CD4-positive, alpha-beta T cell (primary cell): ENCODE measurements around the gene PITRM1. TPM values are rescaled to one million over a fixed set of nuclear protein-coding genes. Genes with fewer than 3 reads are reported as not detected.
"Not testable (repeated sequence)": the region's sequence is repeated elsewhere in the genome, so short reads cannot be mapped to it uniquely, and the experiment has no call there.

Experiments
- ATAC-seq: fragments of 200-7000 bp; cut with Tn5 transposase; one replicate; pipeline ENCODE4 v1.10.0; 2022; ENCODE audit warnings: mild to moderate bottlenecking; ENCODE audit not compliant: poor library complexity
- CTCF ChIA-PET: fragments of 350-600 bp; sonication (Branson Sonifier 250); formaldehyde crosslinking; loops from one replicate; lab custom pipeline; 2021; ENCODE audit warnings: antibody characterized with exemption, inconsistent platforms; lab: Charles Lee
- POLR2A ChIA-PET: fragments of 350-600 bp; sonication (Branson Sonifier 250); formaldehyde crosslinking; loops from one replicate; lab custom pipeline; 2021; ENCODE audit warnings: antibody characterized with exemption, inconsistent platforms; lab: Charles Lee
- DNase-seq, 14 experiments: peaks; one replicate each; pipeline ENCODE4 v3.0.0-alpha.2; 2013 to 2020; ENCODE audit warnings: mixed read lengths in 2 of 14
- H3K27ac ChIP-seq, 2 donors: one replicate each; pipeline versions ENCODE4 v1.5.1 to v1.7.0; 2013; ENCODE audit warnings: low read length in 2 of 2, low read depth in 1 of 2, mild to moderate bottlenecking in 1 of 2
- H3K27me3 ChIP-seq, 2 experiments: 1 replicate in 1 of 2; 2 replicates in 1 of 2; pipeline versions ENCODE4 v1.6.1 to v1.7.0; 2013; ENCODE audit warnings: low read length in 2 of 2, control low read depth in 1 of 2, mild to moderate bottlenecking in 1 of 2, moderate library complexity in 1 of 2; ENCODE audit not compliant: insufficient read depth in 2 of 2, control insufficient read depth in 1 of 2
- H3K36me3 ChIP-seq: one replicate; pipeline ENCODE4 v1.6.1; 2013; ENCODE audit warnings: low read length, control low read depth; ENCODE audit not compliant: insufficient read depth
- H3K4me1 ChIP-seq: one replicate; pipeline ENCODE4 v1.6.1; 2013; ENCODE audit warnings: low read length, control low read depth; ENCODE audit not compliant: insufficient read depth
- H3K4me3 ChIP-seq: one replicate; pipeline ENCODE4 v1.5.1; 2013; ENCODE audit warnings: mild to moderate bottlenecking, low read length, moderate library complexity
- H3K9me3 ChIP-seq, 2 experiments: 1 replicate in 1 of 2; 2 replicates in 1 of 2; pipeline versions ENCODE4 v1.6.1 to v1.7.0; 2013; ENCODE audit warnings: low read length in 2 of 2, mild to moderate bottlenecking in 2 of 2, control low read depth in 1 of 2, moderate library complexity in 1 of 2; ENCODE audit not compliant: control insufficient read depth in 1 of 2, insufficient read depth in 1 of 2
- H3K27ac Mint-ChIP-seq: one replicate; pipeline ENCODE4 v1.8.0; 2020; ENCODE audit warnings: mixed read lengths
- H3K27me3 Mint-ChIP-seq: one replicate; pipeline ENCODE4 v1.8.0; 2021; ENCODE audit warnings: mixed read lengths
- H3K36me3 Mint-ChIP-seq: one replicate; pipeline ENCODE4 v1.8.0; 2021; ENCODE audit warnings: low read depth, mixed read lengths
- H3K4me1 Mint-ChIP-seq: one replicate; pipeline ENCODE4 v1.8.0; 2021; ENCODE audit warnings: low read depth, mixed read lengths
- H3K4me3 Mint-ChIP-seq: one replicate; pipeline ENCODE4 v1.8.0; 2020; ENCODE audit warnings: mild to moderate bottlenecking, mixed read lengths
- H3K9me3 Mint-ChIP-seq: one replicate; pipeline ENCODE4 v1.8.0; 2020; ENCODE audit warnings: mixed read lengths
- CTCF ChIP-seq: fragments of 200-600 bp; IDR thresholded peaks from one replicate; pipeline ENCODE4 v1.8.0; 2022; ENCODE audit warnings: antibody characterized with exemption, mild to moderate bottlenecking
- intact Hi-C, 2 experiments: fragments of 100-400 bp; cut with DNase I in 1 of 2; cut with micrococcal nuclease in 1 of 2; formaldehyde crosslinking; loops; one replicate each; pipeline versions ENCODE4 v1.15.1 to v1.9.0; 2023 to 2025; cut with DNase I, micrococcal nuclease
- polyA plus RNA-seq, 2 donors: library from polyadenylated mRNA; unstranded; fragments of 120-200 nt; gene quantifications; one replicate each; pipeline ENCODE4 v1.2.1, GENCODE V29; 2013
- total RNA-seq, 174 experiments: library from RNA in 2 of 174; stranded (reverse) in 2 of 174; gene quantifications; one replicate each; pipeline ENCODE4 v1.2.3 and lab custom pipeline; 2021 to 2026

The PITRM1 gene
- total RNA-seq: 10 to 100 TPM; 76.7 to 77.8 TPM
- 52.7 TPM for polyA plus RNA-seq (2013, experiment 1 of 2)
- 70.2 TPM for polyA plus RNA-seq (2013, experiment 2 of 2)
- total RNA-seq (lab: John Stamatoyannopoulos, UW): 103 to 614 (median 166) reads per million in 172 experiments

GRCh38 chr10:3172446-3173170, at the start of gene PITRM1:
PITRM1 (minus strand) TSS chr10:3172782; CDS start chr10:3172772, 10 bp downstream.
- Histone ChIP-seq H3K9me3 (peaks cover 0 to 6% of the 10 kb centered on the region in 2 experiments), H3K36me3 (peaks cover 26% of the 10 kb centered on the region), H3K27ac (peak within 1 kb of the TSS in 1 of 2 donors; percentile 75), H3K27me3 (no peaks in the 10 kb centered on the region), H3K4me3 (peak within 1 kb of the TSS; percentile 71), H3K4me1 (peaks cover 19% of the 10 kb centered on the region)
- CTCF ChIA-PET: interaction anchor here (1.5 kb wide), 1 partner anchor 1642 kb away, joined by 3 read pairs; no protein-coding TSS in a partner anchor
- peak; percentile 91 for ATAC-seq
- peaks cover 18% of the 10 kb centered on the region for H3K4me1 Mint-ChIP-seq
- intact Hi-C loops: loop anchor here in 1 of 2 experiments (2.0 kb wide), 1 partner anchor 106 kb away; the partner anchor contains the start of gene PFKP
- H3K4me3 Mint-ChIP-seq: peak within 1 kb of the TSS; percentile 92
- H3K27me3 Mint-ChIP-seq: no peaks in the 10 kb centered on the region
- peaks cover 35% of the 10 kb centered on the region for H3K36me3 Mint-ChIP-seq
- POLR2A ChIA-PET: interaction anchor here (0.8 to 1.8 kb wide), 8 partner anchors 8 to 1186 kb away, joined by 3 to 11 read pairs (median 6); partner anchors contain the start of genes KLF6 and PFKP
- TF ChIP-seq CTCF: no peak
- peak within 1 kb of the TSS; percentile 66 for H3K27ac Mint-ChIP-seq
- peak; percentile 98 to 100 (median 99) for DNase-seq
- no peaks in the 10 kb centered on the region for H3K9me3 Mint-ChIP-seq

- POLR2A ChIA-PET: no interaction called here
- CTCF ChIA-PET: no interaction called here
Observed at GRCh38 chr10:3222068-3222467, 49.5 kb upstream of the PITRM1 start.

GRCh38 chr10:3221601-3222000, 49.0 kb upstream of the PITRM1 start:
- H3K27me3 Mint-ChIP-seq, ATAC-seq, H3K4me3 Mint-ChIP-seq, POLR2A ChIA-PET, H3K4me1 Mint-ChIP-seq, H3K4me3 ChIP-seq, intact Hi-C loops, DNase-seq, H3K36me3 Mint-ChIP-seq, H3K9me3 Mint-ChIP-seq, CTCF ChIA-PET, H3K36me3 ChIP-seq, H3K9me3 ChIP-seq, H3K27me3 ChIP-seq, H3K27ac Mint-ChIP-seq, H3K4me1 ChIP-seq, H3K27ac ChIP-seq: not testable (repeated sequence)

More at GRCh38 chr10:3222068-3222467, 49.5 kb upstream of the PITRM1 start:
- Mint-ChIP-seq H3K9me3 (no peaks in the 10 kb centered on the region), H3K4me1 (no peaks in the 10 kb centered on the region), H3K36me3 (no peaks in the 10 kb centered on the region), H3K27ac (no peak overlapping the region), H3K27me3 (no peaks in the 10 kb centered on the region), H3K4me3 (no peak overlapping the region)
- no peaks in the 10 kb centered on the region for H3K9me3 ChIP-seq
- peak in 4 of 14 experiments; percentile 14 to 61 (median 26) for DNase-seq
- no peak for ATAC-seq
- peaks cover 3% of the 10 kb centered on the region for H3K4me1 ChIP-seq
- intact Hi-C loops: no loop called here
- no peak overlapping the region for H3K4me3 ChIP-seq
- no peak for TF ChIP-seq CTCF
- H3K27me3 ChIP-seq: no peaks in the 10 kb centered on the region
- no peaks in the 10 kb centered on the region for H3K36me3 ChIP-seq
- H3K27ac ChIP-seq: no peak overlapping the region
